Ishikawa (cell line): Measurements from ENCODE around the gene H2AZ2.

ENCODE experiments used
- EGR1 ChIP-seq: IDR thresholded peaks from 2 replicates; pipeline ENCODE4 v1.6.1; 2012
- NFIC ChIP-seq: IDR thresholded peaks from 2 replicates; pipeline ENCODE4 v1.6.1; 2012

DNA sequence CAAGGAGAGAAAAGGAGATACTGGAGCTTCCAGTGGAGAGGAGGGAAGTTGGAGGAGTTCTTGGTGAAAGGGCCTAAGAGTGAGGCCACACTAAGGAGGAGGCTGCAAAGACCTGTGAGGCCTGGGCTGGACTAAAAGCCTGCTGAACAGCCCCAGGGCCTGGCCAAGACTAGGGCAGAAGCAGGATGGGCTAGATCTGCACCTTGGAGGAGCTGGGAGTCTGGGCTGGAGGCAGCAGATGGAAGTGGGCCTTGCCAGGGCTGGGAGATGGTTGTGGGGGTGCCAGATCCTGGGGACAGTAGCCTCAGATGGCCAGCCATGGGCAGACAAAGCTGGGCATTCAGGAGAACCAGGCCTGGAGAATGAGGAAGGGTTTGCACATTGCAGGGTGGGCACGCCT is 43.9 kb upstream of the H2AZ2 start:
- TF ChIP-seq NFIC (no peak), EGR1 (no peak)
